K562 (cell line): ENCODE data around the gene USP10. TPM values are rescaled to one million over a fixed set of nuclear protein-coding genes. Genes with fewer than 3 reads are reported as not detected.

Experiments
- CLOCK ChIP-seq: fragments of 250-450 bp; sonication (Bioruptor Pico); IDR thresholded peaks from 2 replicates; pipeline ENCODE4 v1.4.0; 2020; ENCODE audit warnings: mild to moderate bottlenecking, moderate library complexity, borderline replicate concordance
- GATA2 ChIP-seq: sonication (generic); formaldehyde crosslinking; IDR thresholded peaks from 2 replicates; pipeline ENCODE4 v1.4.0; 2020; ENCODE audit warnings: mild to moderate bottlenecking, missing genetic modification reagents
- NR0B1 ChIP-seq: fragments of 450-650 bp; IDR thresholded peaks from one replicate; pipeline ENCODE4 v1.6.1; 2018; ENCODE audit warnings: mild to moderate bottlenecking, moderate library complexity; ENCODE audit not compliant: partially characterized antibody
- RNF2 ChIP-seq: sonication (generic); IDR thresholded peaks from 2 replicates; pipeline ENCODE4 v1.6.1; 2016
- THRB ChIP-seq: fragments of 450-650 bp; formaldehyde crosslinking; conservative IDR thresholded peaks from 2 replicates; pipeline ENCODE4 v1.4.0; 2022; ENCODE audit warnings: mild to moderate bottlenecking, missing genetic modification characterization
- ZMIZ1 ChIP-seq, 2 experiments: fragments of 150-350 bp in 1 of 2; IDR thresholded peaks; 2 replicates each; pipeline ENCODE4 v1.6.1; 2012 to 2016; ENCODE audit warnings: low read depth in 2 of 2, low read length in 2 of 2, mild to moderate bottlenecking in 1 of 2, moderate library complexity in 1 of 2
- ZNF318 ChIP-seq, 2 experiments: fragments of 450-650 bp; IDR thresholded peaks; 2 replicates each; pipeline ENCODE4 v1.6.1; 2016; ENCODE audit warnings: mild to moderate bottlenecking in 2 of 2, borderline replicate concordance in 1 of 2, low read depth in 1 of 2, moderate library complexity in 1 of 2
- ZNF668 ChIP-seq: fragments of 250-450 bp; sonication (Bioruptor Pico); IDR thresholded peaks from 2 replicates; pipeline ENCODE4 v1.8.0; 2022; ENCODE audit warnings: mild to moderate bottlenecking, inconsistent platforms
- polyA plus RNA-seq, 8 experiments: library from polyadenylated mRNA; depleted of rRNA in 4 of 8; stranded (reverse) in 5 of 8; unstranded in 3 of 8; fragments of >200 nt; fragmentation: Nextera tagmentation in 2 of 8; fragmentation: Illumina TruSeq in 1 of 8; extraction: Ambion mirVana in 2 of 8; extraction: Trizol in 1 of 8; gene quantifications; 2 replicates each; pipeline versions ENCODE4 v1.2.1 to v1.2.3, GENCODE V29; 2011 to 2014; ENCODE audit warnings: inconsistent platforms in 1 of 8, missing spikeins in 1 of 8
- total RNA-seq, 7 experiments: library from RNA; depleted of rRNA in 6 of 7; stranded (reverse); fragments of >200 nt in 6 of 7; fragmentation: Illumina TruSeq in 2 of 7; extraction: Trizol in 2 of 7; gene quantifications; 2 replicates each; pipeline versions ENCODE4 v1.2.1 to v1.2.3, GENCODE V29; 2011 to 2021; ENCODE audit warnings: low replicate concordance in 1 of 7

USP10 gene
- total and polyA plus RNA-seq, 9 of the 15 experiments (the other 6 are each of a cell fraction or from before 2014, with no cell fraction given), result 61.7 to 197 (median 116) TPM

- TF ChIP-seq CLOCK (CRISPR knock-in tag), result no peak
- TF ChIP-seq ZNF668, result no peak
- TF ChIP-seq NR0B1, result no peak
- TF ChIP-seq ZMIZ1 (IDR thresholded peaks at IDR 0.05; ENCODE audit: low read depth in 2 of 2, low read length in 2 of 2), result peak in 1 of 2 experiments; percentile 62; a peak in 1 of 4 replicates
- no peak for TF ChIP-seq RNF2
- TF ChIP-seq GATA2 (CRISPR knock-in tag), result no peak
- TF ChIP-seq ZNF318 (IDR thresholded peaks at IDR 0.05; ENCODE audit: borderline replicate concordance in 1 of 2, low read depth in 1 of 2), result no peak
- no peak for TF ChIP-seq THRB (CRISPR knock-in tag)
Measured at GRCh38 chr16:84724606-84725309, 25.0 kb downstream of the USP10 start (continued).
